ENCODE measurements around the gene OR4F15.

OR4F15 gene

DNA sequence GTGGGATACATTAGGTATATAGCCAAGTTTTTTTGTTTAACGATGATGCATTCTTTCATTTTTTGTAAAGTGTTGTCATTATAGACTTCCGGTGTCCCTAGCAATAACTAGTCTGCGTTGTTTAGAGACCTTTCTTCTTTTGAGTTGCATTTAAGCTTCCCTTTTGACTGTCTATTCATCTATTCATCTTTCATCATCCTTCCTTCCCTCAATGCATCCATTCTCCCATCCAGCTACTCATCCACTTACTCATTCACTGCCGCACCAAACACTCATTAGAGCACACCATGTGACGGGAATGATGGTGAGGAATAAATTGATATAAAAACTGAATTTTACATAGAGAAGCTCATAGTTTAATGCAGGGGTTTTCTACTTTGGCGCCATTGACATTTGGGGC is 32.9 kb downstream of the OR4F15 start:
- TF ChIP-seq EZH2 (IDR thresholded peaks at IDR 0.05; ENCODE audit: borderline replicate concordance, low read length), result no peak
- no peak for TF ChIP-seq CTCF (IDR thresholded peaks at IDR 0.05; ENCODE audit: low read length)
- Histone ChIP-seq H3F3A (ENCODE audit: insufficient read depth, low read length) (no peaks in the 10 kb centered on the region), H3K27ac (ENCODE audit: low read depth, low read length, poor library complexity, severe bottlenecking) (no peak overlapping the region), H3K9me3 (ENCODE audit: low read length) (no peaks in the 10 kb centered on the region), H2AFZ (ENCODE audit: low read length) (no peak overlapping the region), H4K20me1 (ENCODE audit: insufficient read depth, low read length) (no peaks in the 10 kb centered on the region), H3K4me2 (ENCODE audit: low read length) (no peak overlapping the region), H3K9ac (ENCODE audit: low read length) (no peak overlapping the region), H3K9me2 (ENCODE audit: low read depth, low read length) (no peaks in the 10 kb centered on the region), H3K4me3 (ENCODE audit: low read depth, low read length, poor library complexity, severe bottlenecking) (no peak overlapping the region), H3K36me3 (ENCODE audit: insufficient read depth, low read length) (no peaks in the 10 kb centered on the region), H3K27me3 (ENCODE audit: insufficient read depth, low read length) (no peaks in the 10 kb centered on the region), H3K79me2 (ENCODE audit: insufficient read depth, low read length) (no peaks in the 10 kb centered on the region), H3K4me1 (ENCODE audit: insufficient read depth, low read length, severe bottlenecking) (no peaks in the 10 kb centered on the region)

GRCh38 chr15:101852356-101852755 is 40.4 kb downstream of the OR4F15 start:
- H3K9me3 ChIP-seq (ENCODE audit: low read length), result no peaks in the 10 kb centered on the region
- no peaks in the 10 kb centered on the region for H3K9me2 ChIP-seq (ENCODE audit: low read depth, low read length)
- H3K4me3 ChIP-seq (ENCODE audit: low read depth, low read length, poor library complexity, severe bottlenecking), result no peak overlapping the region
- H3K27ac ChIP-seq (ENCODE audit: low read depth, low read length, poor library complexity, severe bottlenecking), result no peak overlapping the region
- H3K27me3 ChIP-seq (ENCODE audit: insufficient read depth, low read length), result no peaks in the 10 kb centered on the region
- H3K9ac ChIP-seq (ENCODE audit: low read length), result no peak overlapping the region
- no peak overlapping the region for H3K4me2 ChIP-seq (ENCODE audit: low read length)
- no peak for TF ChIP-seq EZH2 (IDR thresholded peaks at IDR 0.05; ENCODE audit: borderline replicate concordance, low read length)
- no peak for TF ChIP-seq CTCF (IDR thresholded peaks at IDR 0.05; ENCODE audit: low read length)
- H4K20me1 ChIP-seq (ENCODE audit: insufficient read depth, low read length), result no peaks in the 10 kb centered on the region
- H3K4me1 ChIP-seq (ENCODE audit: insufficient read depth, low read length, severe bottlenecking), result no peaks in the 10 kb centered on the region
- H3F3A ChIP-seq (ENCODE audit: insufficient read depth, low read length), result no peaks in the 10 kb centered on the region
- H3K36me3 ChIP-seq (ENCODE audit: insufficient read depth, low read length), result no peaks in the 10 kb centered on the region
- H2AFZ ChIP-seq (ENCODE audit: low read length), result no peak overlapping the region
- H3K79me2 ChIP-seq (ENCODE audit: insufficient read depth, low read length), result no peaks in the 10 kb centered on the region
